ENCODE measurements around the gene ATG7. TPM values are rescaled to one million over a fixed set of nuclear protein-coding genes. Genes with fewer than 3 reads are reported as not detected.
A peak's percentile ranks its signal among the peaks of the same experiment; 100 is the strongest.

Gene ATG7
- polyA plus RNA-seq, 4 donors: 7.8 to 16.3 (median 11.6) TPM

DNA sequence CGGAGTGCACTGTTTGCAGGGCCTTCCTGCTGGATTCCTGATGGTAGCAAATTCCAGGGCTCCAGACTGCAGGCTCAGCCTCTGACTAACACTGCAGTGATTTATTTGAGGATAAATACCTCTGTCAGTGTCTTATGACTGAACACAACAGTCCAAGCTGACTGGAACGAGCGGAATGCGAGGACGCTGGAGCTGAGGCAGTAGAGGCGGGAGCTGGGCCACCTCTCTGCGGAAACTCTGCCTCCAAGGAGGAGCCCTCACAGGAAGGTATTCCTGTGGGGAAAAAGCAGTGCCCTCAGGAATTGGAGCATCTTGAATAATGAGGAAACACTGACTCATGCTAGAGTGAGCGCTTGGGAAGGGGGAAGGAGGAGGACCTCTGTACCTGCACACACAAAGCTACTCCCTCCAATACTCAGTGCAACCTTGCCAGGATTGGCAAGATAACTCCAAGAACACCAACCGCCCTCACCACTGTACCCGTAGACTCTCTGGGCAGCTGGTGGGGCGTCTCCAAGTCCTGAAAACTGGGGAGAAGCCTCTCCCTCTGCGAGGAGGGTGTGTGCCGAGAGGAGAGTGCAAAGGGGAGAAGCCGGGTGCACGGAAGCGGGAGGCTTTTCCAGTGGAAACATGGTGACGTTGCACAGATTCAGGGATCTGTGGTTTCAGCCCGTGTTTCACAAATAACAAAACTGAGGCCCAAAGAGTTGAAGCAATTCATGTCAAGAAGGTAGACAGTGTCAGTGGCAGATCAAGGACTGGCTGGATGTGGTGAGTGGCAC lies 328.5 kb downstream of the ATG7 start:
- peak; percentile 40 to 89 for DNase-seq
- H3K4me3 ChIP-seq (ENCODE audit: low read depth in 1 of 3, low read length in 3 of 3): no peak overlapping the region
- H3K27ac ChIP-seq (ENCODE audit: low read depth in 1 of 3, low read length in 2 of 3): peak overlapping the region; percentile 9 to 82 (median 36)
- no peak for FAIRE-seq
- peaks cover 0 to 13% (median 0%) of the 10 kb centered on the region in 3 donors for H3K4me1 ChIP-seq (ENCODE audit: control insufficient read depth in 3 of 3, insufficient read depth in 2 of 3, low read depth in 1 of 3, low read length in 2 of 3)
- 23 to 57% (median 49%) methylated on average over 17 to 18 of the region's 18 CpGs for WGBS, 3 donors
- H3K36me3 ChIP-seq (ENCODE audit: control insufficient read depth in 3 of 3, insufficient read depth in 2 of 3, low read depth in 1 of 3, low read length in 3 of 3): peaks cover 3 to 19% (median 5%) of the 10 kb centered on the region in 3 donors
- H3K9me3 ChIP-seq (ENCODE audit: control insufficient read depth in 2 of 2, insufficient read depth in 1 of 2, low read depth in 1 of 2, low read length in 1 of 2): peaks cover 0 to 7% of the 10 kb centered on the region in 2 donors
- no peaks in the 10 kb centered on the region for H3K27me3 ChIP-seq (ENCODE audit: control insufficient read depth in 3 of 3, insufficient read depth in 3 of 3, low read length in 3 of 3)

DNA sequence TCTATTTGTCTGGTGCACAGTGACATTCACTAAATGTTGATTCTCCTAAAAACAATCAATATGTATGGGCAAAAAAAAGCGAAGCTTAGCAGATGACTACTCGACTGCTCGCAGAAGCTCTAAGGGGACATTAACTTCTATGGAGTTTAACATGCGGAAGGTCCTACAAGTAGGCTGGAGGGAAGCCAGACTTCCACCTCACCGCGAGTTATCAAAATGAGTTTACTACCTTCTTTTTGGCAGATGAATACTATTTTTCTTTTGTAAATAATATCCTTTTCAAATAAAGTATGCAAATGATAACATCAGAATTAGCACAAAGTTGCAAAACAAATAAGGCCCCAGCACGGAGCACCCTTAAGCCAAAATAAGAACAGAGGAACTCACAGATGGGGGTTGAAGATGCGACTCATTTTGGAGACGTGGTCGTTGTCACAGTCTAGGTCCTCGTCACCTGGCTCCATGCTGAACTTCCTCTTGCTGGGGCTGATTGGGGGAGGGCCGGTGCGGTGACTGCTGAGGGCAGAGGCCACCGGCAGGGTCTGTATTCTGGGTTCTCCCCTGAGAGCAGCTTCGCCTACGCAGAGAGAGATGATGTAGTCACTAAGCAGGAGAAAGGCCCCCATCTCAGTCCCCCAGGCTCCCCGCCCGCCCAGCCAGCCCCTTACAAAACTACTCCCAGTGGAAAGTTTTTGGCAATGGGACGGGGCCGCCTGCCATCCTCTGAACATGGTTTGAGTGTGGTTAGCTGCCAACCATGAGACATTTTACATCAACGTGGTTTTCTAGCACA lies 329.4 kb downstream of the ATG7 start:
- H3K36me3 ChIP-seq (ENCODE audit: control insufficient read depth in 3 of 3, insufficient read depth in 2 of 3, low read depth in 1 of 3, low read length in 3 of 3): peaks cover 3 to 22% (median 5%) of the 10 kb centered on the region in 3 donors
- DNase-seq (no peak), FAIRE-seq (no peak)
- H3K4me3 ChIP-seq (ENCODE audit: low read depth in 1 of 3, low read length in 3 of 3): no peak overlapping the region
- no peaks in the 10 kb centered on the region for H3K27me3 ChIP-seq (ENCODE audit: control insufficient read depth in 3 of 3, insufficient read depth in 3 of 3, low read length in 3 of 3)
- peaks cover 0 to 13% (median 0%) of the 10 kb centered on the region in 3 donors for H3K4me1 ChIP-seq (ENCODE audit: control insufficient read depth in 3 of 3, insufficient read depth in 2 of 3, low read depth in 1 of 3, low read length in 2 of 3)
- peaks cover 0 to 7% of the 10 kb centered on the region in 2 donors for H3K9me3 ChIP-seq (ENCODE audit: control insufficient read depth in 2 of 2, insufficient read depth in 1 of 2, low read depth in 1 of 2, low read length in 1 of 2)
- 59 to 65% (median 61%) methylated on average over 21 of the region's 21 CpGs for WGBS, 3 donors
- peak overlapping the region in 1 of 3 donors; percentile 82 for H3K27ac ChIP-seq (ENCODE audit: low read depth in 1 of 3, low read length in 2 of 3)

DNA sequence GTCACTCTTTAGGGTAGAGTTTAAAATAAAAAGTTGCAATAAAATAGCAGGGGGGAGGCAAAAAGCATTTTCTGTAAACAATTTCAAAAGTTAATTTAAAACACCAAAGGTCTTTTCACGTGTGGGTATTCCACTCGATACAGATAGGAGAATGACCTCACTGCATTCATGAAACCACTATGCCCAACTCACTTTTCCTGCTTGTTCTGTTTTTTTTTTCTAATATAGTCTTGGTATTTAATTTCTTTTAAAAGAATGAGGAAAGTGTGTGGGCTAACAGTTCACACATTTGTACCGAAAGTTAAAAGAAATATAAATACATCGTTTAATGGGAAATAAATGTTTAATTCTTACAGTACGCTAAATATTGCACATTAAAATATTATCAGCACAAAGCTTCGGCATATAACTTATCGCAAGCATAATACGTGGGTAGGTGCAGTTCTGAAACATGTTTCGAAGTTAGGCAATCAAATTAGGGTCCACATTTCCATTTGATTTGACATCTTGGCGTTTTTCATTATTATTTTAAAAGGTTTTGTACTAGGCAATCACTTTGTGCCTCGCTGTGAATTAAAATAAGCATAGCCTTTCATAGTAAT lies 330.1 kb downstream of the ATG7 start:
- Histone ChIP-seq H3K36me3 (ENCODE audit: control insufficient read depth in 3 of 3, insufficient read depth in 2 of 3, low read depth in 1 of 3, low read length in 3 of 3) (peaks cover 3 to 24% (median 5%) of the 10 kb centered on the region in 3 donors), H3K4me3 (ENCODE audit: low read depth in 1 of 3, low read length in 3 of 3) (no peak overlapping the region), H3K9me3 (ENCODE audit: control insufficient read depth in 2 of 2, insufficient read depth in 1 of 2, low read depth in 1 of 2, low read length in 1 of 2) (peaks cover 0 to 7% of the 10 kb centered on the region in 2 donors), H3K4me1 (ENCODE audit: control insufficient read depth in 3 of 3, insufficient read depth in 2 of 3, low read depth in 1 of 3, low read length in 2 of 3) (peaks cover 0 to 13% (median 0%) of the 10 kb centered on the region in 3 donors), H3K27me3 (ENCODE audit: control insufficient read depth in 3 of 3, insufficient read depth in 3 of 3, low read length in 3 of 3) (no peaks in the 10 kb centered on the region), H3K27ac (ENCODE audit: low read depth in 1 of 3, low read length in 2 of 3) (no peak overlapping the region)
- WGBS, 3 donors: 76 to 80% (median 77%) methylated on average over 11 of the region's 11 CpGs
- DNase-seq (no peak), FAIRE-seq (no peak)

DNA sequence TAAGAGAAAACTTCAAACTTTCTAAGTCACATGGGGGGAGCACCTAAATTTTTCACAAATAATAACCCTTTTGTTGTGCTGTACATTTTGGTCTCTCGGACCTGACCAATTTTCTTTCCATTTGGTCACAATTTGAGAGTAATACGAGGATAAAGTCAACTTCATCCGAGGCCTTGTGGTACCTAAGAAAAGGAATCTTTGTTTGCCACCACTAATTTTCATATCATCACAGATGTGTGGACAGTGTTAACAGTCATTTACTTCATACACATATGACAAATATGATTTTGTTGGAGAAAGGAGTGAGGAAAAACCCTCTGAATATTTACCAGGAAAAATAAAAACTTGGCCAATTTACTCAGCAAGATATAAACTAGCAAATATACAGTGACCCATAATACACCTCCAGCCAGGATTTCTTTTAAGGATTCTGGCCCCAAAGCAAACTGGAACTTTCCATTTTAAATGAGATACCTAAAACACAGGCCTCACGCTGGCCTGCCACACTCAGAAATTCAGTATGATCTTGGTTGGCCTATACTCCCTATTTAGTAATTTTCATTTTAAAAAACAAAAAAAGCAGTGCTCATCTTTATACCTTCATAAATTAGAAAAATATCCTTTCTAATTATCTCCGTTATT lies 330.8 kb downstream of the ATG7 start:
- Histone ChIP-seq H3K9me3 (ENCODE audit: control insufficient read depth in 2 of 2, insufficient read depth in 1 of 2, low read depth in 1 of 2, low read length in 1 of 2) (peaks cover 0 to 1% of the 10 kb centered on the region in 2 donors), H3K27ac (ENCODE audit: low read depth in 1 of 3, low read length in 2 of 3) (peak overlapping the region in 2 of 3 donors; percentile 51 to 93), H3K4me1 (ENCODE audit: control insufficient read depth in 3 of 3, insufficient read depth in 2 of 3, low read depth in 1 of 3, low read length in 2 of 3) (peaks cover 0 to 13% (median 0%) of the 10 kb centered on the region in 3 donors), H3K27me3 (ENCODE audit: control insufficient read depth in 3 of 3, insufficient read depth in 3 of 3, low read length in 3 of 3) (no peaks in the 10 kb centered on the region), H3K36me3 (ENCODE audit: control insufficient read depth in 3 of 3, insufficient read depth in 2 of 3, low read depth in 1 of 3, low read length in 3 of 3) (peaks cover 0 to 22% (median 5%) of the 10 kb centered on the region in 3 donors), H3K4me3 (ENCODE audit: low read depth in 1 of 3, low read length in 3 of 3) (no peak overlapping the region)
- FAIRE-seq (no peak), DNase-seq (no peak)
- 82 to 94% (median 89%) methylated on average over 5 of the region's 5 CpGs for WGBS, 3 donors

DNA sequence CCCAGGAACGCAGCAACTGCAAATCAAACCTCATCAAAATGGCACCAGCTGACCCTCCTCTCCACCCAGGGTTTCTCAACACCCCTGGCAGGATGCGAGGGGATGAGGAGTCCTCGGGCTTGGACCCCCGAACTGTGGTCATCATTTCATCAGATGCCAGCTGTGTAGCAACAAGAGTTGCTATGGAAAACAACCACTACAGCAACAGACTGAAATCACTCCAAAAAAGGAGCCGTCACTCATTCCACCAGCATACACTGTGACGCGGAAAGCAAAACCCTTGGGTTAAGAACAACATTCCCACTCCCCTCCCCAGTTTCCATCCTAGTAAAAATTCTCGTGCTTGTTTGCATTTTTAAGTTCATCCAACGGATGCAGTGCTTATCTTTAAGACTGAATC lies 331.4 kb downstream of the ATG7 start:
- FAIRE-seq: no peak
- Histone ChIP-seq H3K9me3 (ENCODE audit: control insufficient read depth in 2 of 2, insufficient read depth in 1 of 2, low read depth in 1 of 2, low read length in 1 of 2) (no peaks in the 10 kb centered on the region), H3K27ac (ENCODE audit: low read depth in 1 of 3, low read length in 2 of 3) (peak overlapping the region in 2 of 3 donors; percentile 51 to 93), H3K36me3 (ENCODE audit: control insufficient read depth in 3 of 3, insufficient read depth in 2 of 3, low read depth in 1 of 3, low read length in 3 of 3) (peaks cover 0 to 21% (median 5%) of the 10 kb centered on the region in 3 donors), H3K4me3 (ENCODE audit: low read depth in 1 of 3, low read length in 3 of 3) (no peak overlapping the region), H3K27me3 (ENCODE audit: control insufficient read depth in 3 of 3, insufficient read depth in 3 of 3, low read length in 3 of 3) (no peaks in the 10 kb centered on the region), H3K4me1 (ENCODE audit: control insufficient read depth in 3 of 3, insufficient read depth in 2 of 3, low read depth in 1 of 3, low read length in 2 of 3) (peaks cover 0 to 13% (median 0%) of the 10 kb centered on the region in 3 donors)
- 59 to 85% (median 77%) methylated on average over 9 of the region's 9 CpGs for WGBS, 3 donors
- DNase-seq: no peak

DNA sequence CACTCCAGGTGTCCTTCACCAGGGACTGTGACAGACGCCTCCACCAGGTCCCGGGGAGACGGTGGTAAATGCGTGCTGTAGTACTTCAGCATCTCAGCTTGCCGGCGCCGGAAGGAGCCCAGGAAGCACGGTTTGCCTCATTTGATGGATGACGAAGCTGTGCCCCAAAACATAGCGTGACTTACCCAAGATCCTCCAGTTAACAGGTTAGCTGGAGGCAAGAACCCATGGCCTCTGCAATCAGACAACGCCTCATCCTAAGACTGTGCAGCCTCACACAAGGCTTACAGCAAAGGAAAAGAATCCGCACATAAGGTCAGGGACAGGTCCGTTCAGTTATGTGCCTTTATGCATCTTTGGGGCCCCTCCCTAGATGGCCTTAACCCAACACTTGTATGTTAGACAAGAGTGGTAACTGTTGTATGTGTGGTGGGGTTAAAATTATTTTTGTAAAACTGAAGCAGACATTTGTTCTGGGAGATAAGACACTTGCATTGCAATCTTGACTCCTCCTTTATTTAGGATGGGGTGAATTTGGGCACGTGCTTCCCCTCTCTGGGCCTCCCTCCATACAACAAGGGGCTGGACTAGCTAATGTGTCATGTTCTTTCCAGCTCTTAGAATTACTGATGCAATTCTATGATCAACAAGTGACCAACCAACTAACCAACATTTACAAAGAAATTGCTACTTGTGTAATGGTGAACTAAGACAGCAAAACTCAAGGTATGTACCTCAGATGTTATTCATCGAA lies 332.1 kb downstream of the ATG7 start:
- Histone ChIP-seq H3K36me3 (ENCODE audit: control insufficient read depth in 3 of 3, insufficient read depth in 2 of 3, low read depth in 1 of 3, low read length in 3 of 3) (peaks cover 0 to 21% (median 5%) of the 10 kb centered on the region in 3 donors), H3K27ac (ENCODE audit: low read depth in 1 of 3, low read length in 2 of 3) (peak overlapping the region in 1 of 3 donors; percentile 93), H3K4me1 (ENCODE audit: control insufficient read depth in 3 of 3, insufficient read depth in 2 of 3, low read depth in 1 of 3, low read length in 2 of 3) (peaks cover 0 to 13% (median 0%) of the 10 kb centered on the region in 3 donors), H3K27me3 (ENCODE audit: control insufficient read depth in 3 of 3, insufficient read depth in 3 of 3, low read length in 3 of 3) (no peaks in the 10 kb centered on the region), H3K9me3 (ENCODE audit: control insufficient read depth in 2 of 2, insufficient read depth in 1 of 2, low read depth in 1 of 2, low read length in 1 of 2) (no peaks in the 10 kb centered on the region), H3K4me3 (ENCODE audit: low read depth in 1 of 3, low read length in 3 of 3) (no peak overlapping the region)
- no peak for DNase-seq
- WGBS, 3 donors: 71 to 84% (median 76%) methylated on average over 15 of the region's 15 CpGs
- FAIRE-seq: no peak

DNA sequence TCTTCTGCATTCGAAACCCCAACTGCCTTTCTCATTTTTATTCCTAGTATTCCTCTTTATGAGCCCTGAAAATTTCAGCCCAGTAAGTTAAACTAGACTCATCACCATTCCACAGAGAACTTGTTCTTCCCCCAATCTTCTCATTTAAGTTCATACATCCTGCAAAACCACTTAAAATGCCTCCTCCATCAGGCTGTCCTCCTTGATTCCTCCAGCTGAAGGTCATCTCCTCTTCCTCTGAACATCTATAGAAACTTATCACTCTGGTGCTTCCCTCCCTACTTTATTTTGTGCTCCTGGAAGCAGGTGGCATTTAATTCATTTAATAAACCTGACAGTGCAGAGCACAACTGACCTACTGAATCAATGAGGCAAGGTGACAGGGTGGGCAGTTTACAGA lies 333.2 kb downstream of the ATG7 start:
- no peak for FAIRE-seq
- no peak for DNase-seq
- Histone ChIP-seq H3K27ac (ENCODE audit: low read depth in 1 of 3, low read length in 2 of 3) (peak overlapping the region in 1 of 3 donors; percentile 66), H3K4me3 (ENCODE audit: low read depth in 1 of 3, low read length in 3 of 3) (no peak overlapping the region), H3K4me1 (ENCODE audit: control insufficient read depth in 3 of 3, insufficient read depth in 2 of 3, low read depth in 1 of 3, low read length in 2 of 3) (peaks cover 2 to 18% (median 7%) of the 10 kb centered on the region in 3 donors), H3K9me3 (ENCODE audit: control insufficient read depth in 2 of 2, insufficient read depth in 1 of 2, low read depth in 1 of 2, low read length in 1 of 2) (no peaks in the 10 kb centered on the region), H3K27me3 (ENCODE audit: control insufficient read depth in 3 of 3, insufficient read depth in 3 of 3, low read length in 3 of 3) (no peaks in the 10 kb centered on the region), H3K36me3 (ENCODE audit: control insufficient read depth in 3 of 3, insufficient read depth in 2 of 3, low read depth in 1 of 3, low read length in 3 of 3) (peaks cover 0 to 16% (median 5%) of the 10 kb centered on the region in 3 donors)
- 88 to 100% (median 95%) methylated on average over 1 of the region's 1 CpG for WGBS, 3 donors
